GM12872 (cell line): Measurements from ENCODE around the gene ADARB2.

ENCODE experiments used
- TF ChIP-seq, protein P1 (sequence below): IDR thresholded peaks from 3 replicates; pipeline ENCODE4 v1.5.1; 2011; ENCODE audit warnings: low read depth, mild to moderate bottlenecking, low read length, moderate library complexity; ENCODE audit not compliant: insufficient read depth

ADARB2 gene

DNA sequence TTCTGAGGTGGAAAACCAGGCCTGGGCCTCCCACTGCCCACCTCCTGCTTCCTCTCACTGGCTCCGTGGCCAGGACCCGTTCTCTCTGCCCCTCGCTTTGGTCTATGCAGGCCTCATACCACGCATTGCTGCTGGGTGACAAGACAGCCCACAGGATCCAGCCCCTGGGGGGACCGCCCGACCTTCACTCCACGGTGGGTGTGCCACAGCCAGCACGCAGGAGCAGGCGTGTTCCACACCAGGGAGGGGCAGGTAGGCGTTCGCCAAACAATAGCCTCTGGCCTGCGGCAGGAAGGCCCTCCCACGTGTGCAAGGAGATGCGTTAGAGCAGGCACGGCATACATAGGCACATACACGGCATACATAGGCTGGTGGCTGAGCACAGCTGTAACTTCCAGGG is 447.7 kb downstream of the ADARB2 start:
- TF ChIP-seq, protein P1, sequence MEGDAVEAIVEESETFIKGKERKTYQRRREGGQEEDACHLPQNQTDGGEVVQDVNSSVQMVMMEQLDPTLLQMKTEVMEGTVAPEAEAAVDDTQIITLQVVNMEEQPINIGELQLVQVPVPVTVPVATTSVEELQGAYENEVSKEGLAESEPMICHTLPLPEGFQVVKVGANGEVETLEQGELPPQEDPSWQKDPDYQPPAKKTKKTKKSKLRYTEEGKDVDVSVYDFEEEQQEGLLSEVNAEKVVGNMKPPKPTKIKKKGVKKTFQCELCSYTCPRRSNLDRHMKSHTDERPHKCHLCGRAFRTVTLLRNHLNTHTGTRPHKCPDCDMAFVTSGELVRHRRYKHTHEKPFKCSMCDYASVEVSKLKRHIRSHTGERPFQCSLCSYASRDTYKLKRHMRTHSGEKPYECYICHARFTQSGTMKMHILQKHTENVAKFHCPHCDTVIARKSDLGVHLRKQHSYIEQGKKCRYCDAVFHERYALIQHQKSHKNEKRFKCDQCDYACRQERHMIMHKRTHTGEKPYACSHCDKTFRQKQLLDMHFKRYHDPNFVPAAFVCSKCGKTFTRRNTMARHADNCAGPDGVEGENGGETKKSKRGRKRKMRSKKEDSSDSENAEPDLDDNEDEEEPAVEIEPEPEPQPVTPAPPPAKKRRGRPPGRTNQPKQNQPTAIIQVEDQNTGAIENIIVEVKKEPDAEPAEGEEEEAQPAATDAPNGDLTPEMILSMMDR, result no peak

DNA sequence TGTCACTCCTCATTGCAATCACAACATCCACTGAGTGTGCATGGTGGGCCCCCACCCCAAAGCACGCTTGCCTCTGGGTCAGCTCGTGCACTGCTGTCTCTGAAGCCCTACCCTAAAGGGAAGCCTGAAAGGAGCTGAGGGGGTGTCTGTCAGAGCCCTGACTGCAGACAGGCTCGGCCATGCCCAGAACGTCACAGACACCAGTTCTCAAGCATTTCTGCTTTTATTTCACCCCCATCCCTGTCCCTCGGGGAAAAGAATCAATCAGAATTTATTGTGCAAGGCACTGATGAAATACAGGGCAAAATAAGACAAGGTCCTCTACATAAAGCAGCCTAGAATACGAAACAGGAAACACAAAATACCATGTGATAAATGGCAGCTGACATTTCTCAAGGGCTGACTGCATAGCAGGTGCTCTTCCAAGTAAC is 449.3 kb downstream of the ADARB2 start:
- TF ChIP-seq, protein P1, result no peak

DNA sequence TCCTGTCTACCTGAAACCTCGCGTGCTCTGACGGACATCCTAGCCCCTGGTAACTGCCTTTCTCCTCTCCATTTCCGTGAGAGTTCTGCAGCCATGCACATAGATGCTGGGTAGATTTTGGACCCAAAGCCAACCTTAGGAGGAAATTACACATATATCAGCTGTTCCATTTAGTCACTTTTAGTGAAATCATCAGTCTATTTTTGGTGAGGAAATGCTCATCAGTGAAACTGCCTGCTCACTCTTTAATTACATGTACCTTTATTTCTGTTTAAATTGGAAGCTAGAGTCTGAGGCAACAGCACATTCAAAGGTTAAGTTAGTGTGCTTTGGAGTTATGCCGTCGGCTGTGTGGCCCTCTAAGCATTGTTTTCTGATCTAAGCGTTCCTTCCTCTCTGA is 449.8 kb downstream of the ADARB2 start:
- TF ChIP-seq, protein P1, result no peak

DNA sequence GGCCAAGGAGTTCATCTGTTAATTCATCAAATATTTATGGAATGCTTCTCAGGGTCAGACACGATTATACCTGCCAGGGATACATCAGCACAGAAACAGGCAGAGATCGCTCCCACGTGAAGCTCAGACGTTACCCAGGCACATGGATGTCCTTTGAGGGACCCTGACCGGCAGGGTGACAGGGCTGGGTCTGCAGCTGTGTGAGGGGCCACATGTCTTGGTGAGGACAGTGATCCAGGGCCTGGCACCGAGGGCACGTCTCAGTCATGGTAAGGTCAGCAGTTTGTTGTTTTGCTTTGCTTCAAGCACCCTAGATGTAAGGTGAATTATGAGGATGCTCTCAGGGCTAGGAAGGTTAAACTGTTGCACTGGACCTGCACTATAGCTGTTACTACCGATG is 453.2 kb downstream of the ADARB2 start:
- TF ChIP-seq, protein P1, result no peak

DNA sequence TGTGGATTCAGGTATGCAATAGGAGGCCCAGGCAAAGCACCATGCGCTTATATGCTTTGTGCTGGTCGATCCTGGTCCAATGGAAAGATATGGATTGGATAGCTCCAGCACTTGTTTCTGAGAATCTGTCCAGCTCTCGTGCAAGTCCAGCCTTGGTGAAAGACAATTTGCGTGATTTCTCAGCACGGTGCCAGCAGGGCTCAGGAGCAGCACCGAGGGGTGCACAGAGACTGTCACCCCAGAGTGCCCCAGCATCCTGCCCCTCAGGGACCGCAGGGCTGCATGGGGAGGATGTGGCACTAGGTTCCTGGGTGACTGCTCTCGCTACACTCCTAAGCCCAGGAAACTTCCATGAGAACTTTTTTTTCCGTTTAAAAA is 455.9 kb downstream of the ADARB2 start:
- TF ChIP-seq, protein P1, result no peak

DNA sequence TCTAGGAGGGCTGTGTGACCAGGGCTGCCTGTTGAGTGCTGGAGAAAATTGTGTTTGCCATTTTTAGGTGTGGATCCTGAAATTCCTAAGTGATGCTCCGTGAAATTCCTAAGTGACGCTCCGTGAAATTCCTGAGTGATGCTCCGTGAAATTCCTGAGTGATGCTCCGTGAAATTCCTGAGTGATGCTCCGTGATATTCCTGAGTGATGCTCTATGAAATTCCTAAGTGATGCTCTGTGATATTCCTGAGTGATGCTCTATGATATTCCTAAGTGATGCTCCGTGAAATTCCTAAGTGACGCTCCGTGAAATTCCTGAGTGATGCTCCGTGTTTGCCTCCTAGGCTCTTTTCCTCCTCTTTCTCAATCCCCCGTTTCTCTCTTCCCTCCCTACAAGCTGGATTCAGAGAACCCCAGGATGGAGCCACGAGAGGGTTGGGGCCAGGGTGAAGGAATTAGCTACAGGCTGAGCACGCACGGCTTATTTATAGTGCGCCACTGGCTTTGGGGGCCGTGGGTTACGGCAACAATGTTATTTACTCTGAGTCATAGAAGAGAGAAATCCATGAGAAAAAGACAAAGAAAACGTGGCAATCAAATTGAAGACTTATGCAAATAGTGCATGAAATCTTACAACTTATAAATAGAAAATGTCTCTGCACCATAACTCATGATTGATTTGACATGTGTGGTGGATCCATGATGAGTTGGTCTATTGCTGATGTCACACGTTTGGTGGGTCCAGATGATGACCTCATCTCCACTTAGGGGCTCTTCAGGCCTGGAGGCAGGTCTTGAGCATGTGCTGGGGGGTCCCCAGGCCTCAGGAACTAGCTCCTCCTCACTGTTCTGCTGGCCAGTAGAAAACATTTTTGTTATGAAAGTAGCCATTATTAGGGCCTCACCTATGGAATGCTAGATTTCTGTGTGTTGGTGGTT is 456.6 kb downstream of the ADARB2 start:
- TF ChIP-seq, protein P1, result no peak

DNA sequence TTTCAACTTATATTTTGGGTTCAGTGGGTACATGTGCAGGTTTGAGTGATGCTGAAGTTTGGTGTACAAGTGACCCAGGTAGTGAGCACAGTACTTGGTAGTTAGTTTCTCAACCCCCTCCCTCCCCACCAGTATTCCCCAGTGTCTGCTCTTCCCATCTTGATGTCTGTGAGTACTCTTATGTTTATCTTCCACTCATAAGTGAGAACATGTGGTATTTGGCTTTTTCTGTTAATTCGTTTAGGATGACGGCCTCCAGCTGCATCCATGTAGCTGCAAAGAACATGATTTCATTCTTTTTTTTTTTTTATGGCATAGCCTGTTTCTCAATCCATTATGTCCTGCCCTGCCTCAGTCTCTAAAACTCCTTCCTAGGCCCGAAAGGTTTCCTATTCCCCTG is 459.0 kb downstream of the ADARB2 start:
- TF ChIP-seq, protein P1, result no peak
